A673 (cell line): ENCODE measurements around the gene ELFN1. TPM values are rescaled to one million over a fixed set of nuclear protein-coding genes. Genes with fewer than 3 reads are reported as not detected.

Source experiments
- BruUV-seq: library from RNA; stranded (reverse); fragments of 400-500 nt; replicated peaks from 2 replicates; lab custom pipeline; 2021; lab: Mats Ljungman, UMichigan
- CTCF ChIA-PET: fragments of 300-600 bp; sonication (Branson Sonifier 250); formaldehyde crosslinking; loops from one replicate; lab custom pipeline; 2022; ENCODE audit warnings: antibody characterized with exemption; lab: Charles Lee
- POLR2A ChIA-PET: fragments of 300-600 bp; sonication (Branson Sonifier 250); formaldehyde crosslinking; loops from one replicate; lab custom pipeline; 2022; ENCODE audit warnings: antibody characterized with exemption; ENCODE audit not compliant: low non-redundant PET; lab: Charles Lee
- DNase-seq: peaks from one replicate; pipeline ENCODE4 v3.0.0-alpha.2; 2015; ENCODE audit warnings: low spot score
- H3K27ac ChIP-seq: fragments of 200-600 bp; sonication (generic); 2 replicates; pipeline ENCODE4 v1.5.1; 2016; ENCODE audit warnings: mixed run types, low read depth, mild to moderate bottlenecking, mixed read lengths, antibody characterized with exemption, low read length; ENCODE audit not compliant: poor library complexity, severe bottlenecking
- H3K27me3 ChIP-seq: fragments of 200-600 bp; sonication (generic); replicated peaks from 2 replicates; pipeline ENCODE4 v1.6.1; 2017; ENCODE audit warnings: mixed run types, low read depth, mild to moderate bottlenecking, mixed read lengths, antibody characterized with exemption, low read length; ENCODE audit not compliant: insufficient read depth, poor library complexity
- H3K36me3 ChIP-seq: fragments of 200-600 bp; sonication (generic); 2 replicates; pipeline ENCODE4 v1.6.1; 2016; ENCODE audit warnings: mixed run types, mild to moderate bottlenecking, mixed read lengths, antibody characterized with exemption, low read length; ENCODE audit not compliant: insufficient read depth, poor library complexity, severe bottlenecking
- H3K4me1 ChIP-seq: fragments of 200-600 bp; sonication (generic); 2 replicates; pipeline ENCODE4 v1.6.1; 2017; ENCODE audit warnings: mixed run types, mild to moderate bottlenecking, mixed read lengths, antibody characterized with exemption, low read length; ENCODE audit not compliant: insufficient read depth, poor library complexity, severe bottlenecking
- H3K4me3 ChIP-seq: fragments of 200-600 bp; sonication (generic); 2 replicates; pipeline ENCODE4 v1.5.1; 2016; ENCODE audit warnings: low read depth, mixed run types, mild to moderate bottlenecking, mixed read lengths, low read length; ENCODE audit not compliant: poor library complexity, severe bottlenecking
- H3K9me3 ChIP-seq: fragments of 200-600 bp; sonication (generic); 2 replicates; pipeline ENCODE4 v1.6.1; 2016; ENCODE audit warnings: mixed run types, low read depth, mild to moderate bottlenecking, mixed read lengths, antibody characterized with exemption, low read length; ENCODE audit not compliant: poor library complexity, severe bottlenecking
- CTCF ChIP-seq: fragments of 300-800, 200-600 bp; sonication (generic); conservative IDR thresholded peaks from 2 replicates; pipeline ENCODE4 v1.5.1; 2017; ENCODE audit warnings: low read depth, mild to moderate bottlenecking, antibody characterized with exemption, low read length, moderate library complexity, mixed read lengths
- EZH2 ChIP-seq: fragments of 200-600 bp; sonication (generic); IDR thresholded peaks from 2 replicates; pipeline ENCODE4 v1.6.1; 2017; ENCODE audit warnings: borderline replicate concordance, low read depth, mild to moderate bottlenecking, mixed read lengths, antibody characterized with exemption, low read length; ENCODE audit not compliant: poor library complexity, severe bottlenecking
- intact Hi-C: fragments of 100-400 bp; cut with micrococcal nuclease; formaldehyde crosslinking; loops from one replicate; pipeline ENCODE4 v1.10.0; 2022; ENCODE audit not compliant: unreplicated experiment
- total RNA-seq: library from RNA; stranded (reverse); gene quantifications from 2 replicates; pipeline ENCODE4 v1.2.3, GENCODE V29; 2021

The ELFN1 gene
- total RNA-seq, 1 experiment from 2014 or later: not detected

GRCh38 chr7:1765336-1765735 lies 95.3 kb downstream of the ELFN1 start:
- CTCF ChIA-PET: no interaction called here

GRCh38 chr7:1767524-1767923 lies 97.4 kb downstream of the ELFN1 start:
- BruUV-seq: no TSS peak
- ChIA-PET POLR2A (no interaction called here), CTCF (no interaction called here)
- no peaks in the 10 kb centered on the region for H3K4me1 ChIP-seq
- H3K27me3 ChIP-seq: no peaks in the 10 kb centered on the region
- H3K4me3 ChIP-seq: no peak overlapping the region
- peaks cover 6% of the 10 kb centered on the region for H3K9me3 ChIP-seq
- TF ChIP-seq EZH2 (no peak), CTCF (peak; percentile 42)
- H3K27ac ChIP-seq: no peak overlapping the region
- DNase-seq: peak; percentile 18
- H3K36me3 ChIP-seq: no peaks in the 10 kb centered on the region
- intact Hi-C loops: no loop called here

More at GRCh38 chr7:1765336-1765735, 95.3 kb downstream of the ELFN1 start:
- no peak overlapping the region for H3K27ac ChIP-seq
- intact Hi-C loops: no loop called here
- no peaks in the 10 kb centered on the region for H3K4me1 ChIP-seq
- peaks cover 6% of the 10 kb centered on the region for H3K9me3 ChIP-seq
- H3K4me3 ChIP-seq: no peak overlapping the region
- no peaks in the 10 kb centered on the region for H3K27me3 ChIP-seq
- DNase-seq: no peak
- H3K36me3 ChIP-seq: no peaks in the 10 kb centered on the region
- POLR2A ChIA-PET: interaction anchor here (0.6 kb wide), 1 partner anchor 119 kb away, joined by 3 read pairs; no protein-coding TSS in a partner anchor
- no peak for TF ChIP-seq CTCF
- TF ChIP-seq EZH2: no peak
- BruUV-seq: no TSS peak

- peak; percentile 35 for DNase-seq
- H3K27ac ChIP-seq: no peak overlapping the region
- intact Hi-C loops: no loop called here
- H3K27me3 ChIP-seq: no peaks in the 10 kb centered on the region
- TF ChIP-seq CTCF: no peak
- TF ChIP-seq EZH2: no peak
- CTCF ChIA-PET: no interaction called here
- H3K36me3 ChIP-seq: no peaks in the 10 kb centered on the region
- no peaks in the 10 kb centered on the region for H3K9me3 ChIP-seq
- no peak overlapping the region for H3K4me3 ChIP-seq
- POLR2A ChIA-PET: no interaction called here
- no peaks in the 10 kb centered on the region for H3K4me1 ChIP-seq
- no TSS peak for BruUV-seq
Observed at GRCh38 chr7:1768832-1769231, 98.8 kb downstream of the ELFN1 start.
